HEK293 (cell line): ENCODE measurements around the gene BIN1.

Experiments
- CTCF ChIA-PET: fragments of 350-600 bp; formaldehyde crosslinking; extraction: SDS; loops from one replicate; lab custom pipeline; 2021; ENCODE audit warnings: antibody characterized with exemption; lab: Yijun Ruan, JAX
- POLR2A ChIA-PET: fragments of 300-600 bp; formaldehyde crosslinking; extraction: SDS; loops from one replicate; lab custom pipeline; 2020; ENCODE audit warnings: antibody characterized with exemption, inconsistent platforms; lab: Yijun Ruan, JAX
- H3K27ac ChIP-seq: fragments of 200-500 bp; sonication (Bioruptor generic); 2 replicates; pipeline ENCODE4 v1.5.1; 2014; ENCODE audit warnings: low read depth, low read length, control low read depth, inconsistent platforms; ENCODE audit errors: extremely low read depth
- H3K36me3 ChIP-seq, 2 experiments: fragments of 200-500 bp in 1 of 2; sonication (Bioruptor generic) in 1 of 2; 1 replicate in 1 of 2; 2 replicates in 1 of 2; pipeline ENCODE4 v1.5.1; 2014 to 2017; ENCODE audit warnings: inconsistent platforms in 2 of 2, low read length in 2 of 2; ENCODE audit not compliant: control insufficient read depth in 2 of 2, insufficient read depth in 1 of 2
- H3K4me1 ChIP-seq: fragments of 200-500 bp; sonication (Bioruptor generic); 2 replicates; pipeline ENCODE4 v1.5.1; 2014; ENCODE audit warnings: mild to moderate bottlenecking, low read length, inconsistent platforms; ENCODE audit not compliant: control insufficient read depth, insufficient read depth
- H3K4me3 ChIP-seq: 2 replicates; pipeline ENCODE4 v1.5.1; 2011; ENCODE audit warnings: low read depth, mild to moderate bottlenecking, control low read depth, low read length, moderate library complexity
- H3K9me3 ChIP-seq: fragments of 200-500 bp; sonication (Bioruptor generic); 2 replicates; pipeline ENCODE4 v1.5.1; 2014; ENCODE audit warnings: low read depth, low read length, inconsistent platforms; ENCODE audit not compliant: control insufficient read depth, insufficient read depth
- EGR2 ChIP-seq: fragments of 450-650 bp; formaldehyde crosslinking; IDR thresholded peaks from 2 replicates; pipeline ENCODE4 v1.5.1; 2016; ENCODE audit warnings: low read depth, missing biosample characterization, missing genetic modification characterization
- GLIS2 ChIP-seq: fragments of 450-650 bp; formaldehyde crosslinking; IDR thresholded peaks from 2 replicates; pipeline ENCODE4 v1.5.1; 2016; ENCODE audit warnings: missing biosample characterization, missing genetic modification characterization
- REST ChIP-seq: fragments of 450-650 bp; formaldehyde crosslinking; IDR thresholded peaks from 2 replicates; pipeline ENCODE4 v1.5.1; 2016; ENCODE audit warnings: missing biosample characterization, missing genetic modification characterization
- SALL2 ChIP-seq: fragments of 450-650 bp; formaldehyde crosslinking; IDR thresholded peaks from 2 replicates; pipeline ENCODE4 v1.5.0; 2017; ENCODE audit warnings: missing biosample characterization, mild to moderate bottlenecking, missing genetic modification characterization, borderline replicate concordance
- ZBTB17 ChIP-seq: fragments of 450-650 bp; formaldehyde crosslinking; IDR thresholded peaks from 2 replicates; pipeline ENCODE4 v1.5.1; 2016; ENCODE audit warnings: missing biosample characterization, missing genetic modification characterization
- ZBTB6 ChIP-seq: fragments of 450-650 bp; formaldehyde crosslinking; IDR thresholded peaks from 2 replicates; pipeline ENCODE4 v1.5.1; 2017; ENCODE audit warnings: missing biosample characterization, missing genetic modification characterization
- ZFHX2 ChIP-seq: fragments of 450-650 bp; formaldehyde crosslinking; conservative IDR thresholded peaks from 2 replicates; pipeline ENCODE4 v1.5.1; 2016; ENCODE audit warnings: missing biosample characterization, missing genetic modification characterization
- ZFP3 ChIP-seq: fragments of 450-650 bp; formaldehyde crosslinking; IDR thresholded peaks from 2 replicates; pipeline ENCODE4 v1.5.1; 2016; ENCODE audit warnings: low read depth, missing biosample characterization, missing genetic modification characterization
- ZNF223 ChIP-seq: fragments of 450-650 bp; formaldehyde crosslinking; IDR thresholded peaks from 2 replicates; pipeline ENCODE4 v1.5.1; 2016; ENCODE audit warnings: missing biosample characterization, missing genetic modification characterization
- ZNF280D ChIP-seq: fragments of 450-650 bp; formaldehyde crosslinking; IDR thresholded peaks from 2 replicates; pipeline ENCODE4 v1.5.1; 2016; ENCODE audit warnings: missing biosample characterization, missing genetic modification characterization
- ZNF391 ChIP-seq: fragments of 450-650 bp; formaldehyde crosslinking; IDR thresholded peaks from 2 replicates; pipeline ENCODE4 v1.5.1; 2016; ENCODE audit warnings: low read depth, missing biosample characterization, missing genetic modification characterization, borderline replicate concordance
- ZNF404 ChIP-seq: fragments of 450-650 bp; formaldehyde crosslinking; IDR thresholded peaks from 2 replicates; pipeline ENCODE4 v1.5.1; 2017; ENCODE audit warnings: missing biosample characterization, missing genetic modification characterization
- ZNF580 ChIP-seq: fragments of 450-650 bp; formaldehyde crosslinking; IDR thresholded peaks from 2 replicates; pipeline ENCODE4 v1.5.1; 2016; ENCODE audit warnings: missing biosample characterization, missing genetic modification characterization
- ZNF776 ChIP-seq: fragments of 450-650 bp; formaldehyde crosslinking; IDR thresholded peaks from 2 replicates; pipeline ENCODE4 v1.5.0; 2017; ENCODE audit warnings: missing biosample characterization, missing genetic modification characterization, borderline replicate concordance
- ZSCAN5A ChIP-seq: fragments of 450-650 bp; formaldehyde crosslinking; IDR thresholded peaks from 2 replicates; pipeline ENCODE4 v1.5.1; 2016; ENCODE audit warnings: missing biosample characterization, missing genetic modification characterization

Gene BIN1

GRCh38 chr2:127103243-127104165, 3.5 kb downstream of the BIN1 start:
- no peak overlapping the region for H3K4me3 ChIP-seq
- ChIA-PET CTCF (no interaction called here), POLR2A (interaction anchor here (0.6 kb wide), 1 partner anchor 17 kb away, joined by 4 read pairs; no protein-coding TSS in a partner anchor)
- H3K9me3 ChIP-seq: no peaks in the 10 kb centered on the region
- TF ChIP-seq ZFHX2 (tag by site-specific recombination) (peak; percentile 33), EGR2 (tag by site-specific recombination) (peak; percentile 26; the same call in 1 of the 2 replicates), ZSCAN5A (tag by site-specific recombination) (no peak), ZFP3 (tag by site-specific recombination) (no peak), ZNF404 (tag by site-specific recombination) (no peak), ZNF776 (tag by site-specific recombination) (no peak), ZNF223 (tag by site-specific recombination) (no peak), SALL2 (no peak)
- H3K36me3 ChIP-seq: no peaks in the 10 kb centered on the region
- no peak overlapping the region for H3K27ac ChIP-seq
- H3K4me1 ChIP-seq: no peaks in the 10 kb centered on the region

- Histone ChIP-seq H3K9me3 (no peaks in the 10 kb centered on the region), H3K27ac (no peak overlapping the region), H3K4me1 (no peaks in the 10 kb centered on the region)
- ChIA-PET POLR2A (no interaction called here), CTCF (interaction anchor here (0.5 kb wide), 1 partner anchor 329 kb away, joined by 3 read pairs; no protein-coding TSS in a partner anchor)
- TF ChIP-seq REST: no peak
- TF ChIP-seq, all 188 proteins: peak for 0
- Histone ChIP-seq H3K4me3 (no peak overlapping the region), H3K36me3 (no peaks in the 10 kb centered on the region)
These were observed 4.3 kb downstream of the BIN1 start for GRCh38 chr2:127102521-127103242.

- H3K36me3 ChIP-seq: no peaks in the 10 kb centered on the region
- no peak for TF ChIP-seq ZNF280D (tag by site-specific recombination)
- TF ChIP-seq ZBTB6 (tag by site-specific recombination): no peak
- no peak for TF ChIP-seq GLIS2 (tag by site-specific recombination)
- TF ChIP-seq ZBTB17 (tag by site-specific recombination): no peak
- no peak for TF ChIP-seq ZNF391 (tag by site-specific recombination)
- TF ChIP-seq ZNF580 (tag by site-specific recombination): no peak
- TF ChIP-seq, all 188 proteins: peak for 0
- Histone ChIP-seq H3K4me3 (no peak overlapping the region), H3K9me3 (no peaks in the 10 kb centered on the region), H3K27ac (no peak overlapping the region), H3K4me1 (no peaks in the 10 kb centered on the region)
- POLR2A ChIA-PET: no interaction called here
- CTCF ChIA-PET: interaction anchor here (0.5 kb wide), 1 partner anchor 328 kb away, joined by 3 read pairs; no protein-coding TSS in a partner anchor
These were observed 5.0 kb downstream of the BIN1 start for GRCh38 chr2:127101756-127102477.
